PC-9 (cell line): ENCODE results near the gene ADAM8.

Experiments used
- EZH2 ChIP-seq: fragments of 200-600 bp; sonication (generic); IDR thresholded peaks from 2 replicates; pipeline ENCODE4 v1.8.0; 2017; ENCODE audit warnings: antibody characterized with exemption, low read depth
- TF ChIP-seq, protein P1 (sequence below): fragments of 200-600 bp; sonication (generic); conservative IDR thresholded peaks from 2 replicates; pipeline ENCODE4 v1.6.1; 2017; ENCODE audit warnings: mixed run types, antibody characterized with exemption, mild to moderate bottlenecking, moderate library complexity

DNA sequence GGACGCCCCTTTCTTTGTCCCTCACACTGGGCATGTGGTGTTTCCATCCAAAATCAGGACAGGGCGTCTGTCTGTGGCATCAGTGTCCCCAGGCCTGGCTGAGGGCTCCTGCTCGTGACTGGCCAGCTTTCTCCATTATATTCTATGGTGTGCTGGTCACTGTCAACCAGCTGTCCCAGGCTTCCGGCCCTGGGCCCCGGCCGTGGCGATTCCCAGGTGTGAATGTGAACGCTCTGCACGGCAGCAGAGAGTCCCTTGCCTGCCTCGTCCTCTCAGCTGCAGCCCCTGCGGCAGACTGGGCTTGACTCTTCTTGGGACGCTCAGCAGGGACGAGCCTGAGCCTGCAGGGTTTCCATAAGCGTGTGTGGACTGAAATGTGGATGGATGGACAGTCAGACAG is 52.6 kb downstream of the ADAM8 start:
- TF ChIP-seq, protein P1, sequence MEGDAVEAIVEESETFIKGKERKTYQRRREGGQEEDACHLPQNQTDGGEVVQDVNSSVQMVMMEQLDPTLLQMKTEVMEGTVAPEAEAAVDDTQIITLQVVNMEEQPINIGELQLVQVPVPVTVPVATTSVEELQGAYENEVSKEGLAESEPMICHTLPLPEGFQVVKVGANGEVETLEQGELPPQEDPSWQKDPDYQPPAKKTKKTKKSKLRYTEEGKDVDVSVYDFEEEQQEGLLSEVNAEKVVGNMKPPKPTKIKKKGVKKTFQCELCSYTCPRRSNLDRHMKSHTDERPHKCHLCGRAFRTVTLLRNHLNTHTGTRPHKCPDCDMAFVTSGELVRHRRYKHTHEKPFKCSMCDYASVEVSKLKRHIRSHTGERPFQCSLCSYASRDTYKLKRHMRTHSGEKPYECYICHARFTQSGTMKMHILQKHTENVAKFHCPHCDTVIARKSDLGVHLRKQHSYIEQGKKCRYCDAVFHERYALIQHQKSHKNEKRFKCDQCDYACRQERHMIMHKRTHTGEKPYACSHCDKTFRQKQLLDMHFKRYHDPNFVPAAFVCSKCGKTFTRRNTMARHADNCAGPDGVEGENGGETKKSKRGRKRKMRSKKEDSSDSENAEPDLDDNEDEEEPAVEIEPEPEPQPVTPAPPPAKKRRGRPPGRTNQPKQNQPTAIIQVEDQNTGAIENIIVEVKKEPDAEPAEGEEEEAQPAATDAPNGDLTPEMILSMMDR: no peak
- no peak for TF ChIP-seq EZH2
